Glutamatergic neuron (in vitro differentiated cells): ENCODE measurements around the gene ZWINT. TPM values are rescaled to one million over a fixed set of nuclear protein-coding genes. Genes with fewer than 3 reads are reported as not detected.

Experiments
- DNase-seq: peaks from one replicate; pipeline ENCODE4 v3.0.0; 2022
- H3K27ac Mint-ChIP-seq: one replicate; pipeline ENCODE4 v1.8.0; 2020; ENCODE audit warnings: mild to moderate bottlenecking, mixed read lengths, inconsistent platforms; ENCODE audit not compliant: unreplicated experiment
- H3K27me3 Mint-ChIP-seq: one replicate; pipeline ENCODE4 v1.8.0; 2020; ENCODE audit warnings: mild to moderate bottlenecking, moderate library complexity, mixed read lengths, inconsistent platforms; ENCODE audit not compliant: unreplicated experiment
- H3K36me3 Mint-ChIP-seq: one replicate; pipeline ENCODE4 v1.8.0; 2020; ENCODE audit warnings: mild to moderate bottlenecking, mixed read lengths, inconsistent platforms; ENCODE audit not compliant: unreplicated experiment
- H3K4me1 Mint-ChIP-seq: one replicate; pipeline ENCODE4 v1.8.0; 2020; ENCODE audit warnings: mild to moderate bottlenecking, low read depth, mixed read lengths, inconsistent platforms; ENCODE audit not compliant: unreplicated experiment
- H3K4me3 Mint-ChIP-seq: one replicate; pipeline ENCODE4 v1.8.0; 2020; ENCODE audit warnings: mild to moderate bottlenecking, mixed read lengths, inconsistent platforms; ENCODE audit not compliant: unreplicated experiment
- H3K9me3 Mint-ChIP-seq: one replicate; pipeline ENCODE4 v1.8.0; 2020; ENCODE audit warnings: mild to moderate bottlenecking, moderate library complexity, mixed read lengths, inconsistent platforms; ENCODE audit not compliant: unreplicated experiment
- CTCF ChIP-seq: fragments of 200-600 bp; sonication (generic); IDR thresholded peaks from one replicate; pipeline ENCODE4 v1.5.0; 2021; ENCODE audit not compliant: partially characterized antibody, unreplicated experiment
- total RNA-seq: library from RNA; stranded (reverse); fragmentation: NEBNext Ultra II Directional; extraction: Animal tissue kit (Norgen Biotek cat#: 25700); gene quantifications from one replicate; pipeline ENCODE4 v1.2.1, GENCODE V29; 2021; ENCODE audit not compliant: unreplicated experiment

The ZWINT gene
- total RNA-seq, 1 donor from 2014 or later: 11.6 TPM

- Mint-ChIP-seq H3K4me3 (no peak overlapping the region), H3K27me3 (no peaks in the 10 kb centered on the region), H3K27ac (no peak overlapping the region), H3K9me3 (no peaks in the 10 kb centered on the region), H3K36me3 (no peaks in the 10 kb centered on the region), H3K4me1 (no peaks in the 10 kb centered on the region)
- TF ChIP-seq CTCF: no peak
- no peak for DNase-seq
These were observed 43.5 kb downstream of the ZWINT start for GRCh38 chr10:56317603-56318002.

- no peak overlapping the region for H3K4me3 Mint-ChIP-seq
- H3K36me3 Mint-ChIP-seq: no peaks in the 10 kb centered on the region
- no peaks in the 10 kb centered on the region for H3K27me3 Mint-ChIP-seq
- TF ChIP-seq CTCF: no peak
- H3K4me1 Mint-ChIP-seq: no peaks in the 10 kb centered on the region
- H3K27ac Mint-ChIP-seq: no peak overlapping the region
- H3K9me3 Mint-ChIP-seq: no peaks in the 10 kb centered on the region
- DNase-seq: no peak
These were observed 44.5 kb downstream of the ZWINT start for GRCh38 chr10:56316603-56317002.
